HG03521 (cell line): ENCODE measurements around the gene PRAMEF9.
"Not testable (repeated sequence)": the region's sequence is repeated elsewhere in the genome, so short reads cannot be mapped to it uniquely, and the experiment has no call there.

ENCODE experiments used
- ATAC-seq: cut with Tn5 transposase; IDR thresholded peaks from one replicate; pipeline ENCODE4 v1.9.1; 2021; ENCODE audit warnings: mild to moderate bottlenecking, moderate library complexity; ENCODE audit not compliant: unreplicated experiment

PRAMEF9 gene

GRCh38 chr1:13171548-13171947 lies at the start of gene PRAMEF9:
PRAMEF9 (plus strand) TSS chr1:13171848; CDS start chr1:13175281, 3,433 bp downstream.
- not testable (repeated sequence) for ATAC-seq

- ATAC-seq, result not testable (repeated sequence)
Measured at GRCh38 chr1:13155909-13156308, 15.7 kb upstream of the PRAMEF9 start, which contains the start of gene PRAMEF26. PRAMEF26 (minus strand) TSS chr1:13156009; CDS start chr1:13153095, 2,914 bp downstream.

DNA sequence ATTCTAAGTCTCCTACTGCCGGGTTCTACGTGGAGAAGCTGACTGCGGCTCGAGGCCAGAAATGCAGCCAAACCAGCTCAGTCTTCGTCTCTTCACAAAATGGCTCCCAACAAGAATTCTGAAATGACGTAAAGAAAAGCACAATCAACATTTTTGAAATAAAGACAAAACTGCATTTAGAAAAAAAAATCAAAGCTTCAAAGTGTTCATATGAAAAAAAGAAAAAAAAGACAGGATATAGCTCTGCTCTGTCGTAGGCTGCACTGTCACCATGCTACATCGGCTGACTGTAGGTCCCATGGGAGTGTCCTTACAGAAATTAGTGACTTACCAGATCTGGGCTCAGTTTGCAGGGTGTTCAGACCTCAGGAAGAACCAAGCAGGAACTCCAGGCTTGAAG lies 6.1 kb upstream of the PRAMEF9 start, which contains the start of gene HNRNPCL4:
TSS of gene HNRNPCL4 (minus strand) at position 101 of the 400 bp plus-strand sequence. CDS start 164 bp downstream, outside the sequence.
- not testable (repeated sequence) for ATAC-seq

GRCh38 chr1:13201309-13201708 lies 29.7 kb downstream of the PRAMEF9 start, which contains the start of gene PRAMEF13:
PRAMEF13 (minus strand) TSS chr1:13201409; CDS start chr1:13199589, 1,820 bp downstream.
- ATAC-seq, result not testable (repeated sequence)

GRCh38 chr1:13208712-13209111 lies 37.1 kb downstream of the PRAMEF9 start:
- ATAC-seq, result not testable (repeated sequence)

DNA sequence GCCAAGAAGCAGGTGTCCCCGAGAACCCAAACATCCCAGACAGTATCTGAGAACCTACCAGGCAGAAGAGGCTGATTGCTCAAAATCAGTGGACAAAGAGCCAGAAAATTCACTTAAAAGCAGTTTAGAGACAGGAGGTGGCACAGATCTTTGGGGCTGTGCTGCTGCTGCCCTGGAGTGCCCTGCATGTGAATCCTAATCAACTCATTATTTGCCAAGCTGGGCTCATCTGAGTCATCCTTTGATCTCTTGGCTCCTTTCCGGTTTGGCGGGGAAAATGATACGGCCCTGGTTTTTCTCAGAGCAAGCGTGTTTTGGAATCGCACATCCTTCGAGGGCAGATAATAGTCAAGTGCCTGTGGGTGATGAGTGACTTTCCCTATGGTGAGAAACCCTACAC lies 45.0 kb downstream of the PRAMEF9 start:
- ATAC-seq, result not testable (repeated sequence)

DNA sequence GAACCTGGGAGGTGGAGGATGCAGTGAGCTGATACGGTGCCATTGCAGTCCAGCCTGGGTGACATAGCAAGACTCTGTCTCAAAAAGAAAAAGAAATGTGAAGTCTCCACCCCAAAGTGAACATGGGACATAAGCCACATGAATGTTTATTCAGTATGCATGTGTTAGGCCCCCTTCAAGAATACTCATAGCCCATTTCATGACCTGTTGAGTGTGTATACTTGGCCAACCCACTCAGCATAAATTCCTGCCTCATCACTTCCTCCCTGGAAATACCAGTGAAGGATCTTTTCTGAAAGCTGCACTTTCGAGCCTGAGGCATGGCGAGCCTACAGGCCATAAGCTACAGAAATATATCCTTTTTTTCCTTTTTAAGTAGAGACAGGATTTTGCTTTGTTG lies 47.6 kb downstream of the PRAMEF9 start:
- not testable (repeated sequence) for ATAC-seq

DNA sequence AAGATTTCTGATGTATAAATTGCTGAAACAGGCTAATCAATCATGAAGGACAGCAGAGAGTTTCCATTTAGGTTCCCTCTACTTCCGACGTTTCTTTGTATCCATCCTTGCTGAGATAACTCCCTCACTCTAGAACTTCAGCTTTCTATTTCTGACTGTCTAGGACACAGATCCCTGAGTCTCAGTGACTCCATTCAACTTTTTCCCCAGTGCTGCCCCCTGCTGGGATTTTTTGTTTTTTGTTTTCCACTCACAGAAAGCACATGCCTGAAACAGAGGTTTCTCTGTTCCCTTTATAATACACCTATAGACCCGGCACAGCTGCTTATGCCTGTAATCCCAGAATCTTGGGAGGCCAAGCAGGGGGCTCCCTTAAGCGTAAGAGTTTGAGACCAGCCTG lies 51.1 kb downstream of the PRAMEF9 start:
- ATAC-seq, result not testable (repeated sequence)

- no peak for ATAC-seq
Measured at GRCh38 chr1:13224480-13225060, 52.9 kb downstream of the PRAMEF9 start.

DNA sequence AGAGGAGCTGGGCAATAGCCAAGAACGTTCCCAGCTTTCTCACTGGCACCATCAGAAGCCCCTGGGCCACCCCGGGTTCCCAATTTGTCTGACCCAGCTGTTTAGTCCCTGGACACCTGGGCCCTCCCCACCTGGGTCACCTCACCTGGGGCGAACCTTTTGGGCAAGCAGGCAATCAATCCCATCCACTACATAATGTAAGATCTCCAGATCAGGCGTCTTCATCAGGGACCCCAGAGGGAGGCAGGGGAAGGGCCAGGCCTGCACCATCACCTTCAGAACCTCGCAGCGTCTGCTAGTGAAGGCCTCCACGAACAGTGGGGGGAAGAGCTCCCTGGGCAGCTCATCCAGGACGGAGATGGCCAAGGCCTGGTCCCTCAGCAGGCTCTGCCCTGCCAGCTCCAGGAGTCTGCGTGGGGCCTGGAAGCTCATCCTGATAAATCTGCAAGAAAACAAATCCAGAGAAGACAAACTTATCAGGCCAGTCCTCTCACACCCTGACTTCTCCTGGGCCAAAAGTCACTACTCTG lies 54.1 kb downstream of the PRAMEF9 start, which contains the start of gene PRAMEF18:
TSS of gene PRAMEF18 (minus strand) at position 480 of the 530 bp plus-strand sequence. CDS start at position 432, 48 bp downstream.
- not testable (repeated sequence) for ATAC-seq

DNA sequence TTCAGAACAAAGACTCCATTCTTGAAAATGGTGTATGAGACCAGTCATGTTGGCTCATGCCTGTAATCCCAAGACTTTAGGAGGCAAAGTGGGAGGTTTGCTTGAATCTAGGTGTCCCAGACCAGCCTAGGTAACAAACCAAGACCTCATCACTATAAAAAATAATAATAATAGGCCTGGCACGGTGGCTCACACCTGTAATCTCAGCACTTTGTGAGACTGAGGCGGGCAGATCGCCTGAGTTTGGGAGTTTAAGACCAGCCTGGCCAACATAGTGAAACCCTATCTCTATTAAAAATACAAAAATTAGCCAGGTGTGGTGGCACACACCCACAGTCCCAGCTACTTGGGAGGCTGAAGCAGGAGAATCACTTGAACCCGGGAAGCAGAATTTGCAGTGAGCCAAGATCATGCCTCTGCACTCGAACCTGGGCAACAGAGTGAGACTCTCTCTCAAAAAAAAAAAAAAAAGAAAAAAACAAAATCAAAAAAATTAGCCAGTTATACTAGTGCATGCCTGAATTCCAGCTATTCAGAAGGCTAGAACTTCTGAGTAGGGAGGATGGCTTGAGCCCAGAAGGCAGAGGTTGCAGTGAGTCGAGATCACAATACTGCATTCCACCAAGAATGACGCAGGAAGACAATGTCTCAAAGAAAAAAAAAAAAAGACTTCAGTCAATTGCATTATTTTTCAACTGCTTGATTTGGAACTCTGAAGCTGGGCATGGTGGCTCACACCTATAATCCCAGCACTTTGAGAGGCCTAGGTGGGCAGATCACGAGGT lies 55.8 kb downstream of the PRAMEF9 start:
- ATAC-seq, result not testable (repeated sequence)

DNA sequence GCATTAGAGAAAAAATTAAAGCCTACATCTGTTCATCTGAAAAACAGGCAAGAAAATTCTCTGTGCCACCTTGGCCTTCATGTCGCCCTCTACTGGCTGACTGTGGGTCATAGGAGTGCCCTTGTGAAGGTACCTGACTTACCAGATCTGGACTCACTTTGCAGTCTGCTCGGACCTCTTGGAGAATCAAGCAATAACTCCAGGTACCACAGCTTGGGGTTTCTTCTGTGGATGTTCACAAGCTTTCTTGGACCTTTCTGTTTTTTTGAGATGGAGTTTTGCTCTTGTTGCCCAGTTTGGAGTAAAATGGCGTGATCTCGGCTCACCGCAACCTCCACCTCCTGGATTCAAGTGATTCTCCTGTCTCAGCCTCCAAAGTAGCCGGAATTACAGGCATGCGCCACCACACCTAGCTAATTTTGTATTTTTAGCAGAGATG lies 56.7 kb downstream of the PRAMEF9 start:
- ATAC-seq, result no peak
